ENCODE data around the gene ABCC8. TPM values are rescaled to one million over a fixed set of nuclear protein-coding genes. Genes with fewer than 3 reads are reported as not detected.

ABCC8 gene
- total RNA-seq, 5 donors from 2014 or later (not counting 1 experiment from before 2014, with no cell fraction given) = not detected

DNA sequence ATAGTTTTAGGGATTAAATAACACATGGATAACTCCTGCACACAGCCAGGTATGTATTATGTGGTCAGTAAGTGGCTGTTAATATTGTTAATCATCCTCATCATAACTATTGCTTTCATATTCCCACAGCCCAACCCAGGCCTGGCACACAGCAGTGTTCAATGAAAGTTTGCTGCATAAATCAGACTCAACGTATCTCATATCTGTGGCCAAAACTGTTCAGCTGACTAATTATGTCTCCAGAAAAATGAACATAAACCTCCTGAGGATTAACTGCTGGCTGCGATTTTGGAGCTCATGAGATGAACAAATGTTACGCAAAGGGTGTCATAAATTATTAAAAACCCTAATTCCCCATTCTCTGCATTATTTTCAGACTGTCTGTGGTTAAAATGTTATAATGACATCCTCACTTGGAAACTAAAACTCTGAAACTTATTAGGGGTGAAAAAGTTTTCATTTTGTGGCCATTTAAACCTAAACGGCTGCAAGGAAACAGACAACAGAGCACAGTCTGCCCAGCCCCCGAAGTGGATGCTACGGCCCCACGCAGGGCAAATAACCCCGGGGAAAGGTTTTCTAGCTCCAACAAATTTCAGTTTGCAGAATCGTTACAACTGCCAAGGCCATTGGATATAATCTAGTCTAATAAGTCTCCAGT lies 17.3 kb downstream of the ABCC8 start:
- H3K9me3 Mint-ChIP-seq = no peaks in the 10 kb centered on the region
- DNase-seq (no peak), ATAC-seq (replicated peaks in 1 of 4) (no peak)
- H3K27ac Mint-ChIP-seq = no peak overlapping the region
- peaks cover 0 to 12% of the 10 kb centered on the region in 2 experiments for H3K27me3 ChIP-seq (replicated peaks in 1 of 2; ENCODE audit: control insufficient read depth in 2 of 2, extremely low read depth in 1 of 2, insufficient read depth in 2 of 2, low read length in 1 of 2)
- H3K27me3 Mint-ChIP-seq = peaks cover 10 to 18% of the 10 kb centered on the region in 2 donors
- H3K4me1 Mint-ChIP-seq = no peaks in the 10 kb centered on the region
- no peaks in the 10 kb centered on the region for H3K36me3 Mint-ChIP-seq
- 86% methylated on average over 5 of the region's 9 CpGs for WGBS (ENCODE audit: insufficient coverage)
- no peak overlapping the region for H3K4me3 ChIP-seq (ENCODE audit: control insufficient read depth in 1 of 2, extremely low read depth in 1 of 2, low read length in 1 of 2)
- H3K4me3 Mint-ChIP-seq = no peak overlapping the region
- H3K27ac ChIP-seq (ENCODE audit: low read length) = no peak overlapping the region
- no peaks in the 10 kb centered on the region for H3K4me1 ChIP-seq (ENCODE audit: control insufficient read depth in 1 of 2, extremely low read depth in 1 of 2, insufficient read depth in 2 of 2, low read length in 2 of 2)
- POLR2A ChIA-PET = no interaction called here
- H3K36me3 ChIP-seq (ENCODE audit: control insufficient read depth in 2 of 2, extremely low read depth in 1 of 2, insufficient read depth in 1 of 2, low read length in 1 of 2) = no peaks in the 10 kb centered on the region
- no peaks in the 10 kb centered on the region for H3K9me3 ChIP-seq
- CTCF ChIA-PET = no interaction called here

DNA sequence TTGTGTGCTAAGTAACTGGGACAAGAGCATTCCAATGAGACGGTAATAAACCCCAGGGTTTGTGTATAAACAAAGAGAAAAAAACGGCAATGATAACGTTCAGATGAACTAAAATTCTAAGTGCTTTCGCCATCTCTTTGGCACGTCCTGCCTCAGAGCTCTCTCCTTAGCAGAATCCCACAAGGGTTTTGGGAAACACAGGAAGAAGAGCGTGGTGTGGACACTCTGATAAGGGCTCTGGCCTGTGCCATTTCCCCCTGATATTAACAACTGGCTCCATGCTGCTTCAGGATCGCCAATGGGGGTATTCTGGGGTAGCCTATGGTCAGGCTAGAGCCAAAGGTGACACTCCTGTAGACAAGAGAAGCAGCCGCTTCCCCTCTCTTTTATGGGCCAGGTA lies 18.4 kb downstream of the ABCC8 start:
- WGBS (ENCODE audit: insufficient coverage) = 49% methylated on average over 5 of the region's 8 CpGs
- H3K36me3 Mint-ChIP-seq = no peaks in the 10 kb centered on the region
- no peaks in the 10 kb centered on the region for H3K4me1 Mint-ChIP-seq
- H3K27ac Mint-ChIP-seq = no peak overlapping the region
- Histone ChIP-seq H3K9me3 (no peaks in the 10 kb centered on the region), H3K27ac (ENCODE audit: low read length) (no peak overlapping the region), H3K36me3 (ENCODE audit: control insufficient read depth in 2 of 2, extremely low read depth in 1 of 2, insufficient read depth in 1 of 2, low read length in 1 of 2) (no peaks in the 10 kb centered on the region), H3K4me1 (ENCODE audit: control insufficient read depth in 1 of 2, extremely low read depth in 1 of 2, insufficient read depth in 2 of 2, low read length in 2 of 2) (no peaks in the 10 kb centered on the region), H3K27me3 (replicated peaks in 1 of 2; ENCODE audit: control insufficient read depth in 2 of 2, extremely low read depth in 1 of 2, insufficient read depth in 2 of 2, low read length in 1 of 2) (peaks cover 0 to 12% of the 10 kb centered on the region in 2 experiments), H3K4me3 (ENCODE audit: control insufficient read depth in 1 of 2, extremely low read depth in 1 of 2, low read length in 1 of 2) (no peak overlapping the region)
- CTCF ChIA-PET = no interaction called here
- POLR2A ChIA-PET = no interaction called here
- no peak for ATAC-seq (replicated peaks in 1 of 4)
- H3K4me3 Mint-ChIP-seq = no peak overlapping the region
- no peaks in the 10 kb centered on the region for H3K9me3 Mint-ChIP-seq
- no peak for DNase-seq
- peaks cover 10 to 14% of the 10 kb centered on the region in 2 donors for H3K27me3 Mint-ChIP-seq

DNA sequence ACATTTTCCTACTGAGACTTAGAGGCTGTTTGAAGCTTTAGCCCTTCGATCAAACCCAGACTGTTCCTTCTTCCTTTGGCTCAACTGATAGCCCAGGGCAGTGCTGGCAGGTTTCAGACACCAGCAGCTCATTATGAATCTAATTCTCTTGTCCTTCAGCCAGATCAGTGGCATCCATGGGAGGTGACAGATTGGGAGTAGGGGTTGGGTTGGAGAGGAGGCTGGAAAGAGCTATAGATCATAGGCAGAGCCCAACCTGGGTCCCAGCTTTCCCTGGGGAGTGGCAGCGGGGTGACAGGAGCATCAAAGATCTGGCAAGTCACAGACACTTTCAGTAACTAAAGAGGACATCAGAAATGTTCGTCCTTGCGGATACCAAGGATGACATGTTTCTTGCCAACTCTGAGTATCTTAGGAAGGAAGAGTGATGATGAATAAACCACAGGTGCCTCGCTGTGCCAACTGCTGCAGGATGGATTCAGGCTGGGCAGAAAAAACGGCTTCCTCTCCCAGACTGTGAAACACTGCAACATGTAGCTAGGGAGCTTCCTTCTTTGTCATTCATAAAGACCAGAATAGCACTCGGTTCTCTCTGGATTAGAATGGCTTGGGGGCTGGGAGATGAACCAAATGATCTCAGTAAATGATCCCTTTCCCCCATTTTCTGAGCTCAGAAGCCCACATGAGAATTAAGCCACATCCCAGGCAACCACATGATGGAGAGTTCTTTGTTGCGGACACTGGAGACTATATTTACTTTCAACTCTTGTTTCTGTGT lies 19.1 kb downstream of the ABCC8 start:
- ChIA-PET POLR2A (no interaction called here), CTCF (interaction anchor here (0.5 to 0.6 kb wide), 2 partner anchors 256 to 394 kb away, joined by 3 to 5 read pairs; no protein-coding TSS in a partner anchor)
- WGBS (ENCODE audit: insufficient coverage) = 48% methylated on average over 6 of the region's 8 CpGs

DNA sequence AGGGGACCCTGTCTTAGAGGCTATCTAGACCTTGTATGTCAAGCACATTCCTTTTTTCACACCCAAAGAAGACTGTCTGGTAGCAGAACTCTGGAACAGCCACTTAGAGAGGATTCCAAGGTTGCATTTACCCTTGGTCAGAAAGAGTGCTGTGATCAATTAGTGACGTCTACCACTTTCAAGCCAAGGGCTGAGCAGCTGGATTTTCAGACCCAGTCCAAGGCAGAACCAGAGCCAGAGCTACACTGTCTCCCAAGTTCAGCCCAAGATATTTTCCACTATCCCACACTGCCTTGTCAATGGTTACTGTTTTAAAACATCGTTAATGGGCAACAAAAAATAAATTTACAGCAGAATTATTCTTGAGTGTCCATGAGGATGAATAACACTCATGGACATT lies 24.0 kb downstream of the ABCC8 start:
- Mint-ChIP-seq H3K27ac (no peak overlapping the region), H3K4me1 (no peaks in the 10 kb centered on the region), H3K36me3 (no peaks in the 10 kb centered on the region), H3K9me3 (no peaks in the 10 kb centered on the region), H3K27me3 (peaks cover 9 to 11% of the 10 kb centered on the region in 2 donors), H3K4me3 (no peak overlapping the region)
- no peaks in the 10 kb centered on the region for H3K4me1 ChIP-seq (ENCODE audit: control insufficient read depth in 1 of 2, extremely low read depth in 1 of 2, insufficient read depth in 2 of 2, low read length in 2 of 2)
- H3K27ac ChIP-seq (ENCODE audit: low read length) = no peak overlapping the region
- H3K9me3 ChIP-seq = no peaks in the 10 kb centered on the region
- DNase-seq (no peak), ATAC-seq (replicated peaks in 1 of 4) (no peak)
- ChIA-PET POLR2A (no interaction called here), CTCF (no interaction called here)
- peaks cover 0 to 3% of the 10 kb centered on the region in 2 experiments for H3K27me3 ChIP-seq (replicated peaks in 1 of 2; ENCODE audit: control insufficient read depth in 2 of 2, extremely low read depth in 1 of 2, insufficient read depth in 2 of 2, low read length in 1 of 2)
- 100% methylated on average over 1 of the region's 2 CpGs for WGBS (ENCODE audit: insufficient coverage)
- no peak overlapping the region for H3K4me3 ChIP-seq (ENCODE audit: control insufficient read depth in 1 of 2, extremely low read depth in 1 of 2, low read length in 1 of 2)
- H3K36me3 ChIP-seq (ENCODE audit: control insufficient read depth in 2 of 2, extremely low read depth in 1 of 2, insufficient read depth in 1 of 2, low read length in 1 of 2) = no peaks in the 10 kb centered on the region

More for the DNA sequence above, 19.1 kb downstream of the ABCC8 start:
- peaks cover 0 to 7% of the 10 kb centered on the region in 2 experiments for H3K27me3 ChIP-seq (replicated peaks in 1 of 2; ENCODE audit: control insufficient read depth in 2 of 2, extremely low read depth in 1 of 2, insufficient read depth in 2 of 2, low read length in 1 of 2)
- H3K36me3 ChIP-seq (ENCODE audit: control insufficient read depth in 2 of 2, extremely low read depth in 1 of 2, insufficient read depth in 1 of 2, low read length in 1 of 2) = no peaks in the 10 kb centered on the region
- H3K27ac ChIP-seq (ENCODE audit: low read length) = no peak overlapping the region
- Mint-ChIP-seq H3K9me3 (no peaks in the 10 kb centered on the region), H3K36me3 (no peaks in the 10 kb centered on the region), H3K4me1 (no peaks in the 10 kb centered on the region), H3K27me3 (peaks cover 8 to 14% of the 10 kb centered on the region in 2 donors), H3K4me3 (no peak overlapping the region), H3K27ac (no peak overlapping the region)
- ATAC-seq (replicated peaks in 1 of 4) (no peak), DNase-seq (no peak)
- no peaks in the 10 kb centered on the region for H3K9me3 ChIP-seq
- no peaks in the 10 kb centered on the region for H3K4me1 ChIP-seq (ENCODE audit: control insufficient read depth in 1 of 2, extremely low read depth in 1 of 2, insufficient read depth in 2 of 2, low read length in 2 of 2)
- no peak overlapping the region for H3K4me3 ChIP-seq (ENCODE audit: control insufficient read depth in 1 of 2, extremely low read depth in 1 of 2, low read length in 1 of 2)

DNA sequence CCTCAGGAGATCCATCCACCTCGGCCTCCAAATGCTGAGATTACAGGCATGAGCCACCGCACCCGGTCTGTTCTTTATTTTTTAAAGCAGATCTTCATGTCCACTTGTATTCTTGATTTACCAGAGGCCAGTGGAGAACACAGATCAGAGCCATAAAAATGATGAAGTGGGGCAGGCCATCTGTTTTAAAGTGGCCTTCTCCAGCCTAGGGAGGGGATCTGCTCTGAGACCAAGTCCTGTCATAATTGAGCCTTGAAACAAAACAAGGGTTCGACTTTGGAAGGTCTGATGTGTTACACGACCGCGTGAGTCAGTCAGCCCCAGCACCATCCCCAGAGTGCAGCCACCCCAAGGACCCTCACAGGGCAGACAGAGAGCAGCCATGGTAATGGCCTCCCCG lies 27.5 kb downstream of the ABCC8 start:
- peaks cover 2 to 4% of the 10 kb centered on the region in 2 donors for H3K27me3 Mint-ChIP-seq
- CTCF ChIA-PET = no interaction called here
- no peak overlapping the region for H3K27ac ChIP-seq (ENCODE audit: low read length)
- no peaks in the 10 kb centered on the region for H3K9me3 Mint-ChIP-seq
- H3K9me3 ChIP-seq = no peaks in the 10 kb centered on the region
- no peak for ATAC-seq (replicated peaks in 1 of 4)
- H3K4me1 Mint-ChIP-seq = no peaks in the 10 kb centered on the region
- peaks cover 0 to 11% of the 10 kb centered on the region in 2 experiments for H3K27me3 ChIP-seq (replicated peaks in 1 of 2; ENCODE audit: control insufficient read depth in 2 of 2, extremely low read depth in 1 of 2, insufficient read depth in 2 of 2, low read length in 1 of 2)
- no peak overlapping the region for H3K4me3 Mint-ChIP-seq
- H3K4me3 ChIP-seq (ENCODE audit: control insufficient read depth in 1 of 2, extremely low read depth in 1 of 2, low read length in 1 of 2) = no peak overlapping the region
- no peak overlapping the region for H3K27ac Mint-ChIP-seq
- no peak for DNase-seq
- H3K4me1 ChIP-seq (ENCODE audit: control insufficient read depth in 1 of 2, extremely low read depth in 1 of 2, insufficient read depth in 2 of 2, low read length in 2 of 2) = no peaks in the 10 kb centered on the region
- no peaks in the 10 kb centered on the region for H3K36me3 Mint-ChIP-seq
- no peaks in the 10 kb centered on the region for H3K36me3 ChIP-seq (ENCODE audit: control insufficient read depth in 2 of 2, extremely low read depth in 1 of 2, insufficient read depth in 1 of 2, low read length in 1 of 2)
- POLR2A ChIA-PET = no interaction called here
- WGBS (ENCODE audit: insufficient coverage) = 92% methylated on average over 6 of the region's 8 CpGs

DNA sequence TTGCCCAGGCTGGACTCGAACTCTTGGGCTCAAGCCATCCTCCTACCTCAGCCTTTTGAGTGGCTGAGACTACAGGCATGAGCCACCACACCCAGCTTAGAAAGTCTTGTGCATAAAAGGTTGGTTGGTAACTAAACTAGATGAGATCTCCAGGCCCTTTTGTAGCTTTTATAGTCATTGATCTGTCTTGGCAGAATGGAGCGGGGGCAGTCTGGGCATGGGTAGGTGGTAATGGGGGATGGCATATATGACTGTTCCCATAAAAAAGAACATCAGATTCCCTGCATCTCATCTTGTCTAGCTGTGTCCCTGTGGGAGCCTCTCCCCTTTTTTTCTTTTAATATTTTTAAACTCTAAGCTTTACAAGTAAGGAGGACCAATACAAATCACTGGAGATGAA lies 30.2 kb downstream of the ABCC8 start:
- H3K4me1 Mint-ChIP-seq = no peaks in the 10 kb centered on the region
- H3K27ac Mint-ChIP-seq = no peak overlapping the region
- DNase-seq (no peak), ATAC-seq (replicated peaks in 1 of 4) (no peak)
- Histone ChIP-seq H3K4me3 (ENCODE audit: control insufficient read depth in 1 of 2, extremely low read depth in 1 of 2, low read length in 1 of 2) (no peak overlapping the region), H3K9me3 (no peaks in the 10 kb centered on the region), H3K27ac (ENCODE audit: low read length) (no peak overlapping the region), H3K4me1 (ENCODE audit: control insufficient read depth in 1 of 2, extremely low read depth in 1 of 2, insufficient read depth in 2 of 2, low read length in 2 of 2) (no peaks in the 10 kb centered on the region), H3K27me3 (replicated peaks in 1 of 2; ENCODE audit: control insufficient read depth in 2 of 2, extremely low read depth in 1 of 2, insufficient read depth in 2 of 2, low read length in 1 of 2) (peaks cover 0 to 23% of the 10 kb centered on the region in 2 experiments), H3K36me3 (ENCODE audit: control insufficient read depth in 2 of 2, extremely low read depth in 1 of 2, insufficient read depth in 1 of 2, low read length in 1 of 2) (no peaks in the 10 kb centered on the region)
- H3K36me3 Mint-ChIP-seq = no peaks in the 10 kb centered on the region
- WGBS (ENCODE audit: insufficient coverage) = no CpG with 5 or more reads among the region's 2 CpGs
- peaks cover 3 to 7% of the 10 kb centered on the region in 2 donors for H3K27me3 Mint-ChIP-seq
- ChIA-PET CTCF (no interaction called here), POLR2A (no interaction called here)
- peaks cover 0 to under 1% (median 0%) of the 10 kb centered on the region in 3 donors for H3K9me3 Mint-ChIP-seq
- H3K4me3 Mint-ChIP-seq = no peak overlapping the region

Measured in T-cell (primary cell).